Smooth muscle cell (in vitro differentiated cells): Measurements from ENCODE around the gene FRRS1L. TPM values are rescaled to one million over a fixed set of nuclear protein-coding genes. Genes with fewer than 3 reads are reported as not detected.

Experiments used
- DNase-seq: peaks from one replicate; lab custom pipeline; 2025; ENCODE audit not compliant: unreplicated experiment; lab: John Stamatoyannopoulos, UW
- H2AFZ ChIP-seq: fragments of 200-600 bp; sonication (generic); 2 replicates; pipeline ENCODE4 v1.6.0; 2016; ENCODE audit warnings: antibody characterized with exemption, low read depth, mild to moderate bottlenecking
- H3F3A ChIP-seq: fragments of 200-600 bp; sonication (generic); 2 replicates; pipeline ENCODE4 v1.6.0; 2017; ENCODE audit warnings: antibody characterized with exemption, low read depth
- H3K27ac ChIP-seq: fragments of 200-600 bp; sonication (generic); 2 replicates; pipeline ENCODE4 v1.5.1; 2016; ENCODE audit warnings: low read depth, mild to moderate bottlenecking
- H3K27me3 ChIP-seq: fragments of 200-600 bp; sonication (generic); 2 replicates; pipeline ENCODE4 v1.6.1; 2016; ENCODE audit warnings: low read depth, mild to moderate bottlenecking
- H3K36me3 ChIP-seq: fragments of 200-600 bp; sonication (generic); 2 replicates; pipeline ENCODE4 v1.5.1; 2016; ENCODE audit warnings: low read depth
- H3K4me1 ChIP-seq: fragments of 200-600 bp; sonication (generic); 2 replicates; pipeline ENCODE4 v1.5.1; 2016; ENCODE audit warnings: low read depth
- H3K4me2 ChIP-seq: fragments of 200-600 bp; sonication (generic); 2 replicates; pipeline ENCODE4 v1.6.0; 2016; ENCODE audit warnings: mild to moderate bottlenecking
- H3K4me3 ChIP-seq: fragments of 200-600 bp; sonication (generic); 2 replicates; pipeline ENCODE4 v1.5.1; 2016; ENCODE audit warnings: mild to moderate bottlenecking
- H3K79me2 ChIP-seq: fragments of 200-600 bp; sonication (generic); 2 replicates; pipeline ENCODE4 v1.6.0; 2016; ENCODE audit warnings: low read depth, mild to moderate bottlenecking
- H3K9ac ChIP-seq: fragments of 200-600 bp; sonication (generic); 2 replicates; pipeline ENCODE4 v1.6.0; 2016; ENCODE audit warnings: low read depth
- H3K9me3 ChIP-seq: fragments of 200-600 bp; sonication (generic); replicated peaks from 2 replicates; pipeline ENCODE4 v1.5.1; 2016; ENCODE audit warnings: low read depth
- H4K20me1 ChIP-seq: fragments of 200-600 bp; sonication (generic); 2 replicates; pipeline ENCODE4 v1.6.0; 2016; ENCODE audit warnings: low read depth
- CTCF ChIP-seq: fragments of 200-600 bp; sonication (generic); IDR thresholded peaks from 2 replicates; pipeline ENCODE4 v1.5.1; 2017; ENCODE audit warnings: borderline replicate concordance, mild to moderate bottlenecking, antibody characterized with exemption; ENCODE audit not compliant: insufficient read depth, poor library complexity, severe bottlenecking
- WGBS: methylation state at CpG from one replicate; pipeline ENCODE4 v1.1.7; 2016; ENCODE audit warnings: low lambda C conversion rate; 5-methylcytosine and 5-hydroxymethylcytosine counted together
- polyA plus RNA-seq: library from polyadenylated mRNA; unstranded; fragments of >200 nt; fragmentation: Nextera tagmentation; extraction: Ambion mirVana; gene quantifications from 2 replicates; pipeline ENCODE4 v1.2.1, GENCODE V29; 2016
- total RNA-seq: library from RNA; depleted of rRNA; stranded (reverse); fragments of >200 nt; gene quantifications from 2 replicates; pipeline ENCODE4 v1.2.3, GENCODE V29; 2014

FRRS1L gene
- total and polyA plus RNA-seq, 2 experiments from 2014 or later, result 0.36 TPM; not detected in 1

- WGBS, result 90% methylated on average over 4 of the region's 4 CpGs
These were observed 45.7 kb upstream of the FRRS1L start for GRCh38 chr9:109212768-109213167.

GRCh38 chr9:109206670-109207069 is 39.6 kb upstream of the FRRS1L start:
- Histone ChIP-seq H3K4me3 (no peak overlapping the region), H3K27me3 (no peaks in the 10 kb centered on the region), H3K4me2 (no peak overlapping the region), H3K4me1 (no peaks in the 10 kb centered on the region), H3K27ac (no peak overlapping the region), H4K20me1 (no peaks in the 10 kb centered on the region), H3K9me3 (no peaks in the 10 kb centered on the region), H3F3A (no peaks in the 10 kb centered on the region), H3K9ac (no peak overlapping the region), H2AFZ (no peak overlapping the region), H3K36me3 (no peaks in the 10 kb centered on the region), H3K79me2 (no peaks in the 10 kb centered on the region)
- TF ChIP-seq CTCF, result no peak
- no peak for DNase-seq
- 74% methylated on average over 2 of the region's 2 CpGs for WGBS

More at GRCh38 chr9:109212768-109213167, 45.7 kb upstream of the FRRS1L start:
- no peak overlapping the region for H3K9ac ChIP-seq
- H3K4me2 ChIP-seq, result no peak overlapping the region
- DNase-seq, result no peak
- H3K27ac ChIP-seq, result no peak overlapping the region
- no peaks in the 10 kb centered on the region for H3F3A ChIP-seq
- no peak overlapping the region for H2AFZ ChIP-seq
- H4K20me1 ChIP-seq, result no peaks in the 10 kb centered on the region
- no peaks in the 10 kb centered on the region for H3K9me3 ChIP-seq
- TF ChIP-seq CTCF, result no peak
- H3K4me1 ChIP-seq, result no peaks in the 10 kb centered on the region
- H3K4me3 ChIP-seq, result no peak overlapping the region
- H3K79me2 ChIP-seq, result no peaks in the 10 kb centered on the region
- no peaks in the 10 kb centered on the region for H3K27me3 ChIP-seq
- H3K36me3 ChIP-seq, result no peaks in the 10 kb centered on the region

GRCh38 chr9:109205526-109205925 is 38.5 kb upstream of the FRRS1L start:
- H3K4me2 ChIP-seq, result no peak overlapping the region

More at GRCh38 chr9:109205526-109205925, 38.5 kb upstream of the FRRS1L start:
- TF ChIP-seq CTCF, result no peak
- WGBS, result 67% methylated on average over 1 of the region's 1 CpG
- no peak overlapping the region for H3K27ac ChIP-seq
- no peaks in the 10 kb centered on the region for H3K36me3 ChIP-seq
- H3K9ac ChIP-seq, result no peak overlapping the region
- H3K4me3 ChIP-seq, result no peak overlapping the region
- H3K79me2 ChIP-seq, result no peaks in the 10 kb centered on the region
- DNase-seq, result no peak
- H3K27me3 ChIP-seq, result no peaks in the 10 kb centered on the region
- no peaks in the 10 kb centered on the region for H4K20me1 ChIP-seq
- no peaks in the 10 kb centered on the region for H3K9me3 ChIP-seq
- no peaks in the 10 kb centered on the region for H3F3A ChIP-seq
- no peak overlapping the region for H2AFZ ChIP-seq
- no peaks in the 10 kb centered on the region for H3K4me1 ChIP-seq
